ENCODE results near the gene KSR1. TPM values are rescaled to one million over a fixed set of nuclear protein-coding genes. Genes with fewer than 3 reads are reported as not detected.
A peak's percentile ranks its signal among the peaks of the same experiment; 100 is the strongest.

Gene KSR1
- total RNA-seq, 1 donor from 2014 or later = 90.2 TPM

GRCh38 chr17:27554152-27554551 lies 97.9 kb downstream of the KSR1 start:
- Mint-ChIP-seq H3K9me3 (ENCODE audit: unreplicated experiment) (no peaks in the 10 kb centered on the region), H3K4me3 (ENCODE audit: unreplicated experiment) (no peak overlapping the region), H3K36me3 (ENCODE audit: low read depth, unreplicated experiment) (peaks cover 33% of the 10 kb centered on the region), H3K27ac (ENCODE audit: unreplicated experiment) (peak overlapping the region; percentile 37), H3K4me1 (ENCODE audit: low read depth, unreplicated experiment) (peaks cover 35% of the 10 kb centered on the region), H3K27me3 (ENCODE audit: low read depth, unreplicated experiment) (no peaks in the 10 kb centered on the region)
- Histone ChIP-seq H2AFZ (ENCODE audit: low read depth, low read length) (no peak overlapping the region), H3K36me3 (ENCODE audit: insufficient read depth, low read length) (no peaks in the 10 kb centered on the region), H3K9ac (ENCODE audit: low read length) (no peak overlapping the region), H4K20me1 (ENCODE audit: insufficient read depth, low read length) (peaks cover 7% of the 10 kb centered on the region), H3K27ac (ENCODE audit: low read depth, low read length) (no peak overlapping the region), H3K4me3 (ENCODE audit: insufficient read depth, low read depth, low read length) (no peak overlapping the region), H3K4me1 (ENCODE audit: insufficient read depth, low read length) (peaks cover 35% of the 10 kb centered on the region), H3K27me3 (ENCODE audit: insufficient read depth, low read length) (no peaks in the 10 kb centered on the region), H3K4me2 (ENCODE audit: low read length) (peak overlapping the region; percentile 14), H3K79me2 (ENCODE audit: insufficient read depth, low read length) (peaks cover 34% of the 10 kb centered on the region), H3K9me3 (ENCODE audit: insufficient read depth, low read depth, low read length) (no peaks in the 10 kb centered on the region)
- TF ChIP-seq EZH2 (IDR thresholded peaks at IDR 0.05; ENCODE audit: insufficient read depth, low read length) (no peak), CTCF (IDR thresholded peaks at IDR 0.05; ENCODE audit: insufficient read depth, low read depth, low read length) (no peak)
- FAIRE-seq (no peak), DNase-seq (ENCODE audit: low read depth) (peak; percentile 39)

GRCh38 chr17:27554911-27555310 lies 98.7 kb downstream of the KSR1 start:
- no peaks in the 10 kb centered on the region for H3K9me3 Mint-ChIP-seq (ENCODE audit: unreplicated experiment)
- H3K4me1 Mint-ChIP-seq (ENCODE audit: low read depth, unreplicated experiment) = peaks cover 41% of the 10 kb centered on the region
- no peak overlapping the region for H3K27ac ChIP-seq (ENCODE audit: low read depth, low read length)
- H3K4me3 Mint-ChIP-seq (ENCODE audit: unreplicated experiment) = no peak overlapping the region
- no peak overlapping the region for H2AFZ ChIP-seq (ENCODE audit: low read depth, low read length)
- no peaks in the 10 kb centered on the region for H3K27me3 Mint-ChIP-seq (ENCODE audit: low read depth, unreplicated experiment)
- no peak for DNase-seq (ENCODE audit: low read depth)
- H3K36me3 ChIP-seq (ENCODE audit: insufficient read depth, low read length) = no peaks in the 10 kb centered on the region
- H3K27ac Mint-ChIP-seq (ENCODE audit: unreplicated experiment) = no peak overlapping the region
- H3K36me3 Mint-ChIP-seq (ENCODE audit: low read depth, unreplicated experiment) = peaks cover 32% of the 10 kb centered on the region
- no peak overlapping the region for H3K4me2 ChIP-seq (ENCODE audit: low read length)
- TF ChIP-seq EZH2 (IDR thresholded peaks at IDR 0.05; ENCODE audit: insufficient read depth, low read length) = no peak
- no peak for TF ChIP-seq CTCF (IDR thresholded peaks at IDR 0.05; ENCODE audit: insufficient read depth, low read depth, low read length)
- H3K4me3 ChIP-seq (ENCODE audit: insufficient read depth, low read depth, low read length) = no peak overlapping the region
- H3K9me3 ChIP-seq (ENCODE audit: insufficient read depth, low read depth, low read length) = no peaks in the 10 kb centered on the region
- no peaks in the 10 kb centered on the region for H3K27me3 ChIP-seq (ENCODE audit: insufficient read depth, low read length)
- H3K4me1 ChIP-seq (ENCODE audit: insufficient read depth, low read length) = peaks cover 39% of the 10 kb centered on the region
- peaks cover 26% of the 10 kb centered on the region for H3K79me2 ChIP-seq (ENCODE audit: insufficient read depth, low read length)
- no peak overlapping the region for H3K9ac ChIP-seq (ENCODE audit: low read length)
- FAIRE-seq = no peak
- H4K20me1 ChIP-seq (ENCODE audit: insufficient read depth, low read length) = peaks cover 7% of the 10 kb centered on the region

- no peak overlapping the region for H3K4me3 Mint-ChIP-seq (ENCODE audit: unreplicated experiment)
- peaks cover 30% of the 10 kb centered on the region for H3K36me3 Mint-ChIP-seq (ENCODE audit: low read depth, unreplicated experiment)
- no peak overlapping the region for H3K27ac Mint-ChIP-seq (ENCODE audit: unreplicated experiment)
- no peak overlapping the region for H3K27ac ChIP-seq (ENCODE audit: low read depth, low read length)
- no peak overlapping the region for H3K9ac ChIP-seq (ENCODE audit: low read length)
- peaks cover 7% of the 10 kb centered on the region for H4K20me1 ChIP-seq (ENCODE audit: insufficient read depth, low read length)
- H3K27me3 ChIP-seq (ENCODE audit: insufficient read depth, low read length) = no peaks in the 10 kb centered on the region
- H3K4me1 ChIP-seq (ENCODE audit: insufficient read depth, low read length) = peaks cover 43% of the 10 kb centered on the region
- H3K27me3 Mint-ChIP-seq (ENCODE audit: low read depth, unreplicated experiment) = no peaks in the 10 kb centered on the region
- H3K79me2 ChIP-seq (ENCODE audit: insufficient read depth, low read length) = peaks cover 25% of the 10 kb centered on the region
- peaks cover 44% of the 10 kb centered on the region for H3K4me1 Mint-ChIP-seq (ENCODE audit: low read depth, unreplicated experiment)
- H3K4me3 ChIP-seq (ENCODE audit: insufficient read depth, low read depth, low read length) = no peak overlapping the region
- FAIRE-seq (no peak), DNase-seq (ENCODE audit: low read depth) (no peak)
- no peak for TF ChIP-seq EZH2 (IDR thresholded peaks at IDR 0.05; ENCODE audit: insufficient read depth, low read length)
- TF ChIP-seq CTCF (IDR thresholded peaks at IDR 0.05; ENCODE audit: insufficient read depth, low read depth, low read length) = no peak
- no peak overlapping the region for H2AFZ ChIP-seq (ENCODE audit: low read depth, low read length)
- no peak overlapping the region for H3K4me2 ChIP-seq (ENCODE audit: low read length)
- no peaks in the 10 kb centered on the region for H3K36me3 ChIP-seq (ENCODE audit: insufficient read depth, low read length)
- no peaks in the 10 kb centered on the region for H3K9me3 ChIP-seq (ENCODE audit: insufficient read depth, low read depth, low read length)
- H3K9me3 Mint-ChIP-seq (ENCODE audit: unreplicated experiment) = no peaks in the 10 kb centered on the region
Observed at GRCh38 chr17:27555339-27555738, 99.1 kb downstream of the KSR1 start.
